Prostate gland (tissue), 2 donors: Measurements from ENCODE around the gene ENOX1.
"Not testable (repeated sequence)": the region's sequence is repeated elsewhere in the genome, so short reads cannot be mapped to it uniquely, and the experiment has no call there.

Source experiments
- POLR2A ChIP-seq: fragments of 450-650 bp; IDR thresholded peaks from one replicate; pipeline ENCODE4 v1.6.1; 2016; ENCODE audit warnings: antibody characterized with exemption, mild to moderate bottlenecking
- TF ChIP-seq, protein P1 (sequence below), 4 experiments: fragments of 200-600 bp in 2 of 4; fragments of 450-650 bp in 2 of 4; sonication (generic) in 2 of 4; IDR thresholded peaks; 1 replicate in 3 of 4; 2 replicates in 1 of 4; pipeline ENCODE4 v1.5.1; 2016 to 2019; ENCODE audit warnings: antibody characterized with exemption in 4 of 4, mild to moderate bottlenecking in 2 of 4, moderate library complexity in 2 of 4

DNA sequence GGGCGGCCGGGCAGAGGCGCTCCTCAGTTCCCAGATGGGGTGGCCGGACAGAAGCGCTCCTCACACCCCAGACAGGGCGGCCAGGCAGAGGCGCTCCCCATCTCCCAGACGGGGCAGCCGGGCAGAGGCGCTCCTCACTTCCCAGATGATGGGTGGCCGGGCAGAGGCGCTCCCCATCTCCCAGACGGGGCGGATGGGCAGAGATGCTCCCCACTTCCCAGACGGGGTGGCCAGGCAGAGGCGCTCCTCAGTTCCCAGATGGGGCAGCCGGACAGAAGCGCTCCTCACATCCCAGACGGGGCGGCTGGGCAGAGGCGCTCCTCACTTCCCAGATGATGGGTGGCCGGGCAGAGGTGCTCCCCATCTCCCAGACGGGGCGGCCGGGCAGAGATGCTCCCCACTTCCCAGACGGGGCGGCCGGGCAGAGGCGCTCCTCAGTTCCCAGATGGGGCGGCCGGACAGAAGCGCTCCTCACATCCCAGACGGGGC lies 370.8 kb downstream of the ENOX1 start:
- TF ChIP-seq, protein P1, sequence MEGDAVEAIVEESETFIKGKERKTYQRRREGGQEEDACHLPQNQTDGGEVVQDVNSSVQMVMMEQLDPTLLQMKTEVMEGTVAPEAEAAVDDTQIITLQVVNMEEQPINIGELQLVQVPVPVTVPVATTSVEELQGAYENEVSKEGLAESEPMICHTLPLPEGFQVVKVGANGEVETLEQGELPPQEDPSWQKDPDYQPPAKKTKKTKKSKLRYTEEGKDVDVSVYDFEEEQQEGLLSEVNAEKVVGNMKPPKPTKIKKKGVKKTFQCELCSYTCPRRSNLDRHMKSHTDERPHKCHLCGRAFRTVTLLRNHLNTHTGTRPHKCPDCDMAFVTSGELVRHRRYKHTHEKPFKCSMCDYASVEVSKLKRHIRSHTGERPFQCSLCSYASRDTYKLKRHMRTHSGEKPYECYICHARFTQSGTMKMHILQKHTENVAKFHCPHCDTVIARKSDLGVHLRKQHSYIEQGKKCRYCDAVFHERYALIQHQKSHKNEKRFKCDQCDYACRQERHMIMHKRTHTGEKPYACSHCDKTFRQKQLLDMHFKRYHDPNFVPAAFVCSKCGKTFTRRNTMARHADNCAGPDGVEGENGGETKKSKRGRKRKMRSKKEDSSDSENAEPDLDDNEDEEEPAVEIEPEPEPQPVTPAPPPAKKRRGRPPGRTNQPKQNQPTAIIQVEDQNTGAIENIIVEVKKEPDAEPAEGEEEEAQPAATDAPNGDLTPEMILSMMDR (IDR thresholded peaks at IDR 0.05), result not testable (repeated sequence)
- not testable (repeated sequence) for TF ChIP-seq POLR2A
